ENCODE data around the gene DUSP1. TPM values are rescaled to one million over a fixed set of nuclear protein-coding genes. Genes with fewer than 3 reads are reported as not detected.

DUSP1 gene
- total RNA-seq, 4 donors from 2014 or later = 222 to 415 (median 252) TPM

GRCh38 chr5:172768573-172769341 lies 2.2 kb downstream of the DUSP1 start:
- Histone ChIP-seq H3K27ac (peak overlapping the region; percentile 96 to 100 (median 99)), H3K4me1 (peaks cover 31 to 82% (median 36%) of the 10 kb centered on the region in 3 donors), H3K27me3 (no peaks in the 10 kb centered on the region), H3K4me3 (peak overlapping the region; percentile 77 to 96 (median 79)), H3K36me3 (peaks cover 0 to 33% (median 30%) of the 10 kb centered on the region in 3 donors), H3K9me3 (no peaks in the 10 kb centered on the region)
- peak in 1 of 4 donors; percentile 32 for TF ChIP-seq POLR2A (IDR thresholded peaks at IDR 0.05)
- no peak for TF ChIP-seq CTCF (IDR thresholded peaks at IDR 0.05)
- DNase-seq = no peak
- 15 to 59% methylated on average over 6 to 15 of the region's 20 CpGs for WGBS, 2 donors
- intact Hi-C loops (cut with DNase I) = no loop called here

- 43 to 71% methylated on average over 5 of the region's 5 CpGs for WGBS, 2 donors
- intact Hi-C loops (cut with DNase I) = no loop called here
- H3K36me3 ChIP-seq = peaks cover 0 to 33% (median 30%) of the 10 kb centered on the region in 3 donors
- TF ChIP-seq CTCF (IDR thresholded peaks at IDR 0.05) = no peak
- TF ChIP-seq POLR2A (IDR thresholded peaks at IDR 0.05) = no peak
- no peak for DNase-seq
- no peaks in the 10 kb centered on the region for H3K27me3 ChIP-seq
- peaks cover 25 to 76% (median 31%) of the 10 kb centered on the region in 3 donors for H3K4me1 ChIP-seq
- peak overlapping the region; percentile 77 to 96 (median 79) for H3K4me3 ChIP-seq
- H3K27ac ChIP-seq = peak overlapping the region; percentile 96 to 100 (median 99)
- no peaks in the 10 kb centered on the region for H3K9me3 ChIP-seq
These were observed 2.9 kb downstream of the DUSP1 start for GRCh38 chr5:172768098-172768572.

- H3K27ac ChIP-seq = peak overlapping the region; percentile 96 to 100 (median 99)
- WGBS, 2 donors = 19 to 24% methylated on average over 17 of the region's 17 CpGs
- intact Hi-C loops (cut with DNase I) = no loop called here
- no peak for DNase-seq
- peak in 2 of 4 donors; percentile 50 to 67 for TF ChIP-seq POLR2A (IDR thresholded peaks at IDR 0.05)
- TF ChIP-seq CTCF (IDR thresholded peaks at IDR 0.05) = no peak
- H3K4me3 ChIP-seq = peak overlapping the region; percentile 77 to 96 (median 79)
- H3K27me3 ChIP-seq = no peaks in the 10 kb centered on the region
- H3K9me3 ChIP-seq = no peaks in the 10 kb centered on the region
- H3K4me1 ChIP-seq = peaks cover 18 to 60% (median 23%) of the 10 kb centered on the region in 3 donors
- peaks cover 0 to 33% (median 30%) of the 10 kb centered on the region in 3 donors for H3K36me3 ChIP-seq
These were observed 4.5 kb downstream of the DUSP1 start for GRCh38 chr5:172766287-172767108.

- peaks cover 0 to 33% (median 30%) of the 10 kb centered on the region in 3 donors for H3K36me3 ChIP-seq
- peak overlapping the region in 3 of 4 donors; percentile 77 to 96 (median 77) for H3K4me3 ChIP-seq
- WGBS, 2 donors = 11 to 18% methylated on average over 4 of the region's 4 CpGs
- no peak for DNase-seq
- H3K27me3 ChIP-seq = no peaks in the 10 kb centered on the region
- intact Hi-C loops (cut with DNase I) = no loop called here
- H3K4me1 ChIP-seq = peaks cover 18 to 57% (median 21%) of the 10 kb centered on the region in 3 donors
- TF ChIP-seq CTCF (IDR thresholded peaks at IDR 0.05) = no peak
- no peak for TF ChIP-seq POLR2A (IDR thresholded peaks at IDR 0.05)
- no peaks in the 10 kb centered on the region for H3K9me3 ChIP-seq
- H3K27ac ChIP-seq = peak overlapping the region; percentile 96 to 100 (median 99)
These were observed 5.2 kb downstream of the DUSP1 start for GRCh38 chr5:172765766-172766286.

Measured in esophagus squamous epithelium (tissue), 5 donors.